GM12892 (cell line): ENCODE data around the gene KRTAP4-2.

Source experiments
- POLR2A ChIP-seq: IDR thresholded peaks from 2 replicates; pipeline ENCODE4 v1.6.1; 2011; ENCODE audit warnings: low read depth, low read length, control low read depth
- POLR2AphosphoS5 ChIP-seq: IDR thresholded peaks from 2 replicates; pipeline ENCODE4 v1.6.1; 2011; ENCODE audit warnings: low read depth, low read length, control low read depth

GRCh38 chr17:41141361-41141760 is 36.7 kb downstream of the KRTAP4-2 start:
- no peak for TF ChIP-seq POLR2AphosphoS5
- no peak for TF ChIP-seq POLR2A
